ENCODE results near the gene DRGX. TPM values are rescaled to one million over a fixed set of nuclear protein-coding genes. Genes with fewer than 3 reads are reported as not detected.

DRGX gene
- total and polyA plus RNA-seq, 2 donors (not counting 3 experiments of a cell fraction or from before 2014, with no cell fraction given), result not detected

GRCh38 chr10:49355221-49355620 lies 40.7 kb downstream of the DRGX start:
- no peak overlapping the region for H3K9ac ChIP-seq (replicated peaks; ENCODE audit: extremely low read depth, insufficient read depth, low read length)
- H3K4me2 ChIP-seq (ENCODE audit: insufficient read depth, low read length), result no peak overlapping the region
- no TSS peak for BruUV-seq (replicated peaks)
- no peaks in the 10 kb centered on the region for H3K4me1 ChIP-seq (ENCODE audit: control insufficient read depth, extremely low read depth, insufficient read depth, low read length)
- no peak for TF ChIP-seq POLR2A (IDR thresholded peaks at IDR 0.05; ENCODE audit: low read depth, low read length)
- TF ChIP-seq MYC (IDR thresholded peaks at IDR 0.05; ENCODE audit: low read depth, low read length), result no peak
- TF ChIP-seq EZH2 (IDR thresholded peaks at IDR 0.05; ENCODE audit: borderline replicate concordance, low read depth, low read length, severe bottlenecking), result no peak
- no peak for TF ChIP-seq JUN (IDR thresholded peaks at IDR 0.05; ENCODE audit: borderline replicate concordance, insufficient read depth, insufficient read length, low read depth)
- TF ChIP-seq MAX (IDR thresholded peaks at IDR 0.05; ENCODE audit: insufficient read depth, insufficient read length), result no peak
- no peak for TF ChIP-seq FOS (IDR thresholded peaks at IDR 0.05; ENCODE audit: borderline replicate concordance, insufficient read depth, low read length)
- no peak for TF ChIP-seq GATA2 (IDR thresholded peaks at IDR 0.05; ENCODE audit: insufficient read depth, insufficient read length, low read depth, low read length)
- no peak for TF ChIP-seq CTCF (IDR thresholded peaks at IDR 0.05; ENCODE audit: extremely low read depth in 1 of 2, insufficient read depth in 1 of 2, low read depth in 1 of 2, low read length in 2 of 2)
- no peak for TF ChIP-seq POLR2AphosphoS5 (IDR thresholded peaks at IDR 0.05; ENCODE audit: insufficient read depth, low read depth, low read length)
- DNase-seq (ENCODE audit: low read depth, low spot score), result no peak
- peaks cover 0 to 1% of the 10 kb centered on the region in 2 experiments for H3K27me3 ChIP-seq (ENCODE audit: control insufficient read depth in 2 of 2, insufficient read depth in 2 of 2, low read length in 2 of 2)
- intact Hi-C loops (cut with micrococcal nuclease), result no loop called here
- dilution Hi-C loops (cut with MboI; ENCODE audit: extremely low pct_ligation_motif_present, low sequenced_read_pairs), result no loop called here
- ChIA-PET CTCF (no interaction called here), POLR2A (no interaction called here)
- H3K9me1 ChIP-seq (replicated peaks; ENCODE audit: control insufficient read depth, extremely low read depth, insufficient read depth, low read length), result no peaks in the 10 kb centered on the region
- H3K36me3 ChIP-seq (ENCODE audit: control insufficient read depth in 2 of 2, extremely low read depth in 1 of 2, insufficient read depth in 2 of 2, low read length in 2 of 2), result no peaks in the 10 kb centered on the region
- no peak overlapping the region for H3K27ac ChIP-seq (ENCODE audit: insufficient read depth, low read depth, low read length)
- H3K9me3 ChIP-seq (replicated peaks; ENCODE audit: control insufficient read depth, insufficient read depth, low read length), result no peaks in the 10 kb centered on the region
- no peaks in the 10 kb centered on the region for H4K20me1 ChIP-seq (replicated peaks; ENCODE audit: control insufficient read depth, extremely low read depth, insufficient read depth, low read length)
- FAIRE-seq, result no peak
- H3K79me2 ChIP-seq (ENCODE audit: control insufficient read depth, insufficient read depth, low read length), result no peaks in the 10 kb centered on the region
- H3K4me3 ChIP-seq (replicated peaks in 1 of 3; ENCODE audit: insufficient read depth in 1 of 3, low read depth in 1 of 3, low read length in 3 of 3), result no peak overlapping the region
- no peak overlapping the region for H2AFZ ChIP-seq (ENCODE audit: low read depth, low read length)

Measured in endothelial cell of umbilical vein (primary cell).